BJ (cell line): ENCODE data around the gene TCAP. TPM values are rescaled to one million over a fixed set of nuclear protein-coding genes. Genes with fewer than 3 reads are reported as not detected.

ENCODE experiments used
- CTCF ChIA-PET: fragments of 350-600 bp; formaldehyde crosslinking; extraction: SDS; loops from one replicate; lab custom pipeline; 2021; ENCODE audit warnings: antibody characterized with exemption, inconsistent platforms; lab: Yijun Ruan, JAX
- POLR2A ChIA-PET: fragments of 300-600 bp; sonication (Branson Sonifier 250); formaldehyde crosslinking; extraction: SDS; loops from one replicate; lab custom pipeline; 2021; ENCODE audit warnings: antibody characterized with exemption; lab: Charles Lee
- DNase-seq: peaks from one replicate; pipeline ENCODE4 v3.0.0-alpha.2; 2011; ENCODE audit warnings: low read depth
- H3K27me3 ChIP-seq: 2 replicates; pipeline ENCODE4 v1.6.0; 2011; ENCODE audit warnings: low read length; ENCODE audit not compliant: control insufficient read depth, insufficient read depth
- H3K36me3 ChIP-seq: 2 replicates; pipeline ENCODE4 v1.5.1; 2011; ENCODE audit warnings: low read length; ENCODE audit not compliant: control insufficient read depth, insufficient read depth
- H3K4me3 ChIP-seq: 2 replicates; pipeline ENCODE4 v1.5.1; 2011; ENCODE audit warnings: low read depth, mild to moderate bottlenecking, control low read depth, low read length
- CTCF ChIP-seq: IDR thresholded peaks from 2 replicates; pipeline ENCODE4 v1.5.1; 2011; ENCODE audit warnings: low read depth, mild to moderate bottlenecking, control low read depth, inconsistent platforms, low read length, moderate library complexity; ENCODE audit not compliant: insufficient read depth
- polyA plus RNA-seq: library from polyadenylated mRNA; depleted of rRNA; stranded (reverse); fragments of >200 nt; gene quantifications from 2 replicates; pipeline ENCODE4 v1.2.3, GENCODE V29; 2011

TCAP gene
- polyA plus RNA-seq, 1 experiment: 0.22 TPM

GRCh38 chr17:39663688-39664580, 1.2 kb upstream of the TCAP start:
- H3K4me3 ChIP-seq: no peak overlapping the region
- DNase-seq: no peak
- CTCF ChIA-PET: interaction anchor here (1.1 to 16.9 kb wide), 4 partner anchors 9 to 41 kb away, joined by 4 to 185 read pairs (median 8); partner anchors contain the start of gene PPP1R1B
- H3K36me3 ChIP-seq: peaks cover 16% of the 10 kb centered on the region
- TF ChIP-seq CTCF: no peak
- H3K27me3 ChIP-seq: peaks cover 5% of the 10 kb centered on the region
- POLR2A ChIA-PET: interaction anchor here (0.6 kb wide), 1 partner anchor 464 kb away, joined by 6 read pairs; the partner anchor contains the start of gene RPL19

DNA sequence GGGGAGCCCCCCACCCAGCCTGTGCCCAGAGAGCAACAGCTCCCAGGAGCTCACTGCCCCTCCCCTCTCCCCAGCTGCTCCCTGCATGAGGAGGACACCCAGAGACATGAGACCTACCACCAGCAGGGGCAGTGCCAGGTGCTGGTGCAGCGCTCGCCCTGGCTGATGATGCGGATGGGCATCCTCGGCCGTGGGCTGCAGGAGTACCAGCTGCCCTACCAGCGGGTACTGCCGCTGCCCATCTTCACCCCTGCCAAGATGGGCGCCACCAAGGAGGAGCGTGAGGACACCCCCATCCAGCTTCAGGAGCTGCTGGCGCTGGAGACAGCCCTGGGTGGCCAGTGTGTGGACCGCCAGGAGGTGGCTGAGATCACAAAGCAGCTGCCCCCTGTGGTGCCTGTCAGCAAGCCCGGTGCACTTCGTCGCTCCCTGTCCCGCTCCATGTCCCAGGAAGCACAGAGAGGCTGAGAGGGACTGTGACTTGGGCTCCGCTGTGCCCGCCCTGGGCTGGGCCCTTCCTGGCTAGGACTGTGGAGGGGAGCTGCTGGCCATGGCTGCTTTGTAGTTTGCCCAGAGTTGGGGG, 584 bp downstream of the TCAP start:
- Histone ChIP-seq H3K27me3 (peaks cover 16% of the 10 kb centered on the region), H3K36me3 (peaks cover 10% of the 10 kb centered on the region), H3K4me3 (no peak overlapping the region)
- no peak; the same call in 1 of the 2 replicates for TF ChIP-seq CTCF
- ChIA-PET CTCF (interaction anchor here (1.1 to 16.9 kb wide), 5 partner anchors 10 to 43 kb away, joined by 3 to 185 read pairs (median 7); partner anchors contain the start of genes ERBB2 and PPP1R1B), POLR2A (no interaction called here)
- no peak for DNase-seq

DNA sequence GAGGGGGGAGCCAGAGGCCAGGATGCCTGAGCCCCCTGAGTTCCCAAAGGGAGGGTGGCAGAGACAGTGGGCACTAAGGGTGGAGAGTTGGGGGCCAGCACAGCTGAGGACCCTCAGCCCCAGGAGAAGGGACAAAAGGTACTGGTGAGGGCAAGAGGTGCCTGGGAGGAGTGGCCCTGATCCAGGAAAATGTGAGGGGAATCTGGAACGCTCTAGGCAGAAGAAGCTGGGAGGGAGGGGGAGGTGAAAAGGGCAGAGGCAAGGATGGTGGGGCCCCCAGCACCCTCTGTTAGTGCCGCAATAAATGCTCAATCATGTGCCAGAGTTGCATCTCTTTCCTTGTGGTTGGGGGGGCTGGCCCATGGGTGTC, 1.1 kb downstream of the TCAP start:
- Histone ChIP-seq H3K4me3 (no peak overlapping the region), H3K27me3 (peaks cover 19% of the 10 kb centered on the region), H3K36me3 (peaks cover 6% of the 10 kb centered on the region)
- no peak for TF ChIP-seq CTCF
- POLR2A ChIA-PET: no interaction called here
- CTCF ChIA-PET: interaction anchor here (1.1 to 16.9 kb wide), 6 partner anchors 9 to 44 kb away, joined by 3 to 185 read pairs (median 6); partner anchors contain the start of genes ERBB2 and PPP1R1B
- no peak for DNase-seq

GRCh38 chr17:39666601-39667261, 1.6 kb downstream of the TCAP start:
- CTCF ChIA-PET: interaction anchor here (1.1 to 16.9 kb wide), 7 partner anchors 9 to 44 kb away, joined by 3 to 185 read pairs (median 7); partner anchors contain the start of genes ERBB2 and PPP1R1B
- DNase-seq: no peak
- Histone ChIP-seq H3K27me3 (peaks cover 19% of the 10 kb centered on the region), H3K36me3 (peaks cover 4% of the 10 kb centered on the region), H3K4me3 (no peak overlapping the region)
- POLR2A ChIA-PET: interaction anchor here (0.7 kb wide), 1 partner anchor 90 kb away, joined by 7 read pairs; no protein-coding TSS in a partner anchor
- TF ChIP-seq CTCF: no peak
